ENCODE data around the gene HELLS. TPM values are rescaled to one million over a fixed set of nuclear protein-coding genes. Genes with fewer than 3 reads are reported as not detected.

Gene HELLS
- total RNA-seq, 1 donor = 39.7 TPM

DNA sequence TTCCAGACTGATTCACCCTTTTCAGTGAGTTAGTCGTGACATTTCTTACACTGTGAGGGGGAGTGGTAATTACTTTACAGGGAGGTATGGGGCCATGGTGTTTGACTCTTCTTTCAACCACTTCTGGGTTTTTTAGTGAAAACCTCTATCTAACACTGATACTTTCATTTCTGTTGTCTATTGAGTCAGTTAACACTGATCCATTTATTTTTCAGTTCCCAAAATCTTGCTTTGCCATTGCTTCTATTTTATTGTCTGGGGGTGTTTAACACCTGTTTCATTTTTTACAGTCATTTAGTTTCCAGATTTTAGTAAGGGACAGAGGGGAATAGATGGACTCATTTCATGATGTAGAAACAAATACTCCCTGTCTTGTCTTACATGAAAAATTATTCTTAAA is 61.5 kb downstream of the HELLS start:
- no peak for DNase-seq (ENCODE audit: low read depth)
- TF ChIP-seq, protein P1, sequence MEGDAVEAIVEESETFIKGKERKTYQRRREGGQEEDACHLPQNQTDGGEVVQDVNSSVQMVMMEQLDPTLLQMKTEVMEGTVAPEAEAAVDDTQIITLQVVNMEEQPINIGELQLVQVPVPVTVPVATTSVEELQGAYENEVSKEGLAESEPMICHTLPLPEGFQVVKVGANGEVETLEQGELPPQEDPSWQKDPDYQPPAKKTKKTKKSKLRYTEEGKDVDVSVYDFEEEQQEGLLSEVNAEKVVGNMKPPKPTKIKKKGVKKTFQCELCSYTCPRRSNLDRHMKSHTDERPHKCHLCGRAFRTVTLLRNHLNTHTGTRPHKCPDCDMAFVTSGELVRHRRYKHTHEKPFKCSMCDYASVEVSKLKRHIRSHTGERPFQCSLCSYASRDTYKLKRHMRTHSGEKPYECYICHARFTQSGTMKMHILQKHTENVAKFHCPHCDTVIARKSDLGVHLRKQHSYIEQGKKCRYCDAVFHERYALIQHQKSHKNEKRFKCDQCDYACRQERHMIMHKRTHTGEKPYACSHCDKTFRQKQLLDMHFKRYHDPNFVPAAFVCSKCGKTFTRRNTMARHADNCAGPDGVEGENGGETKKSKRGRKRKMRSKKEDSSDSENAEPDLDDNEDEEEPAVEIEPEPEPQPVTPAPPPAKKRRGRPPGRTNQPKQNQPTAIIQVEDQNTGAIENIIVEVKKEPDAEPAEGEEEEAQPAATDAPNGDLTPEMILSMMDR (IDR thresholded peaks at IDR 0.05; ENCODE audit: insufficient read depth, low read depth, low read length) = no peak
- H3K4me3 ChIP-seq (ENCODE audit: low read depth, low read length) = no peak overlapping the region

DNA sequence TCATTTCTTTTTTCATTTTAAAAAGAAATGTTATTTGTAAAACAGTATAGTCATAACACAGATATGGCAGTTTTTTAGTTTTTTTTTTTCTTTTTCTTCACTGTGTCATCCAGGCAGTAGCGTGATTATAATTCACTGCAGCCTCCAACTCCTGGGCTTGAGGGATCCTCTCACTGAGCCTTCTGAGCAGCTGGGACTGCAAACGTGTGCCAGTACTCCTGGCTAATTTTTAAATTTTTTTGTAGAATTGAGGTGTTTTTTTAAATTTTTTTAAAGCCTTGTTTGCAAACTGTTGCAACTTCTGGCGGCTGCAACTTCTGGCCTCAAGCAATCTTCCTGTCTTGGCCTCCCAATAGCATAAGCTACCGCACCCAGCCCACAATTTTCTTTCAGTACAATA is 63.0 kb downstream of the HELLS start:
- TF ChIP-seq, protein P1 (IDR thresholded peaks at IDR 0.05; ENCODE audit: insufficient read depth, low read depth, low read length) = no peak
- no peak for DNase-seq (ENCODE audit: low read depth)
- no peak overlapping the region for H3K4me3 ChIP-seq (ENCODE audit: low read depth, low read length)

DNA sequence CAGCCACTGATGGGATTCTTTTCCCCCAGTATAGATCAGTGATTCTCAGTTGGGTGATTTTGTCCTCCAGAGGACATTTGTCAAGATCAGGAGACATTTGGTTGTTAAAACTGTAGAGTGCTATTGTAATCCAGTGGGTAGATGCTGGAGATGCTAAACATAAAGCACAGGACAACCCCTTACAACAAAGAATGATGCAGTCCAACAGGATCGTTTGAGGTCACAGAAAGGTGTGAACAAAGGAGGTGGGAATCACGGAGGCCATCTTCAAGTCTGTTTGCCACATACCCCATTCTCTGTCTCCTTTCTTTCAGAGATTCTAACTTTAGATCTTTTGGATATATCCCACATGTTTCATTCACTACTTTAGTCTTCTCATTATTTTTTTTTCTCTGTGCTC is 69.0 kb downstream of the HELLS start:
- TF ChIP-seq, protein P1 (IDR thresholded peaks at IDR 0.05; ENCODE audit: insufficient read depth, low read depth, low read length) = no peak
- no peak for DNase-seq (ENCODE audit: low read depth)
- no peak overlapping the region for H3K4me3 ChIP-seq (ENCODE audit: low read depth, low read length)

DNA sequence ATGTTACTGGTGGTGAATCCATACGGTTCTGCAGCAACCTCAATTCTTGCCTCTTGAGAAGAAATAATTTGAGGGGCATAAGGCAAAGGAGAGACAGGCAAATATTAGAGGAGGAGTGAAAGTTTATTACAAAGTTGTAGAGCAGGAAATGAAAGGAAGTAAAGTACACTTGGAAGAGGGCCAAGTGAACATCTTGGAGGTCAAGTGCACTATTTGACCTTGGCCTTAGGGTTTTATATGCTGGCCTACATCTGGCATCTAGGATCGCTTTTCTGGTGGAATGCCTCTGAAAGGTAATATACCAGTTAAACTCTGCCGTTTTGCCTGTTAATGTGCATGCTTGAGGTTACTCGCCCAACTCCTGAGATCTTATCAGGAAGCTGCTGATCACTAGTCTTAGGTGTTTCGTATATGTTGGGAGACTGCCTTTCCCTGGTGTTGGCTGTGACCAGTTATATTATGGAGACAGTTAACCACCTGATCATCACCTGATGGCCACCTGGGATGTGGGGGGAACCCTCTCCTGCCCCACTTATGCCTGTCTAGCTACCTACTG is 71.9 kb downstream of the HELLS start:
- TF ChIP-seq, protein P1 (IDR thresholded peaks at IDR 0.05; ENCODE audit: insufficient read depth, low read depth, low read length) = no peak
- no peak for DNase-seq (ENCODE audit: low read depth)
- no peak overlapping the region for H3K4me3 ChIP-seq (ENCODE audit: low read depth, low read length)

DNA sequence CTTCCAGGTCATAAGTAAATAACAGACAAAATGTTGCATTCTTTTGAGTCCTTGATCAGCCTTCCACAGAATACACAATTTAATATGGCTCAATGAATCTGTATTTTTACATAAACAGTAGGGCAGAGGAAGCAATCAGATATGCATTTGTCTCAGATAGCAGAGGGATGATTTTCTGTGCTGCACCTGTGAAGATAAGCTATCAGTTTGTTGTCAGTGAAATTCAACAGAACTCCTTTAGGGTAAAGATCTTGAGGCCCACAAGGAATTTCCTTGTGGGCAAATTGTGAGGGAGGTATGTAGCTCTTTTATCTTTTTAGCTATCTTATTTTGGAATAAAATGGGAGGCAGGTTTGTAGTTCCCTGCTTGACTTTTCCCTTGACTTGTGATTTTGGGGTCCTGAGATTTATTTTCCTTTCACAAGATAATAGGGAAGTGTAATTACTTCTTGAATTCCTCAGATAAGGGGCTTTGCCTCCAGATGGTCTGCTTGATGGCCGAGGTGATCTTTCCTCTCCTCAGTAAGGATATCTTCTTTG is 77.1 kb downstream of the HELLS start:
- TF ChIP-seq, protein P1 (IDR thresholded peaks at IDR 0.05; ENCODE audit: insufficient read depth, low read depth, low read length) = no peak
- no peak overlapping the region for H3K4me3 ChIP-seq (ENCODE audit: low read depth, low read length)
- no peak for DNase-seq (ENCODE audit: low read depth)

DNA sequence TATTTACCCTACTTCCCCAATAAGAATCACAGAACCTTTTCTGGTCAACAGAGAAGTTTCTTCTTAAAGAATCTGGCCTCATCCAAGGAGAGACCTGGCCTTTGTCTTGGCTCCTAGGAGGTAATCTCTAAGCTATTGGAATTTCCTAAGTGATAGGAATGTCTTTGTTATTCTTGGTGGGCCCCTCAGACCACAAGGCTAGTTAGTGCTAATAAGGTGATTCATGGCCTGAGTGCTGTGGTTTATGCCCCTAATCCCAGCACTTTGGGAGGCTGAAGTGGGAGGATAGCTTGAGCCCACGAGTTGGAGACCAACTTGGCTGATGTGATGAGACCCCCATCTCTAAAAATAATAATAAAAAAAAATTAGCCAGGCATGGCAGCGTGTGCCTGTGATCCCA is 78.0 kb downstream of the HELLS start:
- no peak for DNase-seq (ENCODE audit: low read depth)
- H3K4me3 ChIP-seq (ENCODE audit: low read depth, low read length) = no peak overlapping the region
- TF ChIP-seq, protein P1 (IDR thresholded peaks at IDR 0.05; ENCODE audit: insufficient read depth, low read depth, low read length) = no peak

DNA sequence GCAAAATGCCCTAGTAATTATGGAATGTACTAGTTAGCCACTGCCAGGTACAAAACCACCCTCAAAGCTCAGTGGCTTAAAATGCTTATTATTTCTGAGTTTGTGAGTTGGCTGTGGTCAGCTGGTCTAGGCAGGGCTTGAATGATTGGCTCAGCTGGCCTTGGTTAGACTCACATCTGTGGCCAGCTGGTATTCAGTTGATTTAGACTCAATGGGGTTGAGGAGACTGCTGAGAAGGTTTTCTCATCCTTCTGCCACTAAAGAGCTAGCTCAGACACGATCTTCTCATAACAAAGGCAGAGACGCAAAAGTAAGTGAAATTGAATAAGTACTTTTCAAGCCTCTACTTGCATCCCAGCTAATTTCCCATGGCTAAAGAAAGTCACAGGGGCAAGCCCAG is 80.9 kb downstream of the HELLS start:
- TF ChIP-seq, protein P1 (IDR thresholded peaks at IDR 0.05; ENCODE audit: insufficient read depth, low read depth, low read length) = no peak
- DNase-seq (ENCODE audit: low read depth) = no peak
- H3K4me3 ChIP-seq (ENCODE audit: low read depth, low read length) = no peak overlapping the region
